GM10847 (cell line): ENCODE data around the gene MVP.

Experiments
- POLR2A ChIP-seq: IDR thresholded peaks from 2 replicates; pipeline ENCODE4 v1.6.1; 2011; ENCODE audit not compliant: insufficient read length; ENCODE audit errors: extremely low read depth

MVP gene

DNA sequence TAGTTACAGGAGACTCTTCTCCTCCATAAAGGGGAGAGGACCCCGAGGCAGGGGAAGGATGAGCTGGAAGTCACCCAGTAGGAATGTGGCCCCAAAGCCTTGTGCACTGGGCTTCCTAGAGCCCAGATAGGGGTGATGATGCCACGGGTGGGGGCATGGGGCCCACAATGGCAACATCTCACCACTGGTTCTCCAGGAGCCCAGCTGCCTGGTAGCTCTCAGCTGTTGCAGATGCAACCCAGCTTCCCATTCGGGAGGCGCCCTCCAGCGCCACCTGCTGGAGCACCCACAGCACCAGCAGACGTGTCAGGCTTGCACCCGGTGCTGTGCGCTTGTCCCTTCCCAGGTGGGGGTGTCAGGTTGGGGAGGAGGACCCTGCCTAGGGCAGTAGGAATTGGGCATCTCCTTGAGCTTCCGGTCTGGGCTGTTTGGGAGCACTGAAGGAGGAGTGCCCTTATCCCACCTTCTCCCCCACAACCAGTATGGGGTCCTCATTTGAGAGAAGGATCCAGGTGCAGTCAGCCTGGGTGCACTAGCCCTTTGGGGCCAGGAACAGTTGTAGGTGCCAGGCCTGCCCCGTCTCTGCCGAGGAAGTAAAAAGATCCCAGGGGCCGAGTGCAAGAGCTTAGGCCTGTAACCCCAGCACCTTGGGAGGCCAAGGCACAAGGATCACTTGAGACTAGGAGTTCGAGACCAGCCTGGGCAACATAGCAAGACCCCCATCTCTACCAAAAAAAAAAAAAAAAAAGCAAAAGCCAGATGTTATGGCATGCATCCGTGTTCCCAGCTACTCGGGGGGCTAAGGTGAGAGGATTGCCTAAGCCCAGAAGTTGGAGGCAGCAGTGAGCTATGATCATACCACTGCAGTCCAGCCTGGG, 28.4 kb downstream of the MVP start:
- no peak for TF ChIP-seq POLR2A

DNA sequence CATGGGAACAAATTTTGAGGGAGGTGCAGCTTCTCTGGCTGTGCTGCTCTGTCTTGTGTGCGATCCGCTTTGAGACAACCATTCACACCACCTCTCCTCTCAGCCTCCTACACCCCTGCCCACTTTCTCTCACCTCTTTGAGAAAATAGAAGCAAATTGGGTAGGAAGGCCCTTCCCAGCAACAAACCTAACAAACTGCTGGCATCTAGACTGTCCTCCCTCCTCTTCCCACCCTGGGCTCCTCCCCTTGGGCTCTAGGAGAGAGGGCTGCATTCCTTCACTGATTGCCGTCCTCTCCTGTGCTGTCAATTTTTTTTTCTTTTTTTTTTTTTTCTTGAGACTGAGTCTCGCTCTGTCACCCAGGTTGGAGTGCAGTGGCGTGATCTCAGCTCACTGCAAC, 29.2 kb downstream of the MVP start:
- no peak for TF ChIP-seq POLR2A

DNA sequence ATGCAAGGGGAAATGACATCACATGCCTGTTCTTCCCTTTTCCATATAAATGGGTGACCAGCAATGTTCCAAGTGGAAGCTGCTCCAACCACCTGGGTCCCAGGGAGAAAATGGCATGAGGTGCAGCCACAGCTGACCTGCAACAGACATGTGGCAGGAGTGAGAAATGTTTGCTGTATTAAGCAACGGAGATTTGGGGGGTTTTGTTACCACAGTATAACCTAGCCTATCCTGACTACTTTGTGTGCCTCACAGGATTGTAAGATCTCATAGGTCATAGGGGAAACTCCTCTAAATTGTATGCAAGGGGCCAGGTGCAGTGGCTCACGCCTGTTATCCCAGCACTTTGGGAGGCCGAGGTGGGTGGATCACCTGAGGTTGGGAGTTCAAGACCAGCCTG, 30.7 kb downstream of the MVP start:
- no peak for TF ChIP-seq POLR2A

DNA sequence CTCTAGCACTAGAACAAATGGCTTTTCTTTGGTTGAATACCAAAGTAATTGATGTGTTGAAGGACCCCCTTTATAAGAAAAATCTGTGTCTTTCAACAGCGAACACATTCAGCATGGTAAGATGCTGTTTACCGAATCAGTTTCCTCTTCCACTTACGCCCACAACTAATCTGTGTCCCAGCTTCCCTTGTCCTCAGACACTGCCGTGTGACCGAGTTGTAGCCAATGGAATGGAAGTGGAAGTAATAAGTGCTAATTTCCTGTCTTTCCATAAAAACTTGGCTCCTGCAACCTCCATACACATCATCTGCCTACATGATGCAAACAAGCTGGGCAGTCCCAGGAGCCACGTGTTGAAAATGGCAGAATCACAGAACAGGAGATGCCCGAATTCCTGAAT, 32.4 kb downstream of the MVP start:
- TF ChIP-seq POLR2A = no peak

DNA sequence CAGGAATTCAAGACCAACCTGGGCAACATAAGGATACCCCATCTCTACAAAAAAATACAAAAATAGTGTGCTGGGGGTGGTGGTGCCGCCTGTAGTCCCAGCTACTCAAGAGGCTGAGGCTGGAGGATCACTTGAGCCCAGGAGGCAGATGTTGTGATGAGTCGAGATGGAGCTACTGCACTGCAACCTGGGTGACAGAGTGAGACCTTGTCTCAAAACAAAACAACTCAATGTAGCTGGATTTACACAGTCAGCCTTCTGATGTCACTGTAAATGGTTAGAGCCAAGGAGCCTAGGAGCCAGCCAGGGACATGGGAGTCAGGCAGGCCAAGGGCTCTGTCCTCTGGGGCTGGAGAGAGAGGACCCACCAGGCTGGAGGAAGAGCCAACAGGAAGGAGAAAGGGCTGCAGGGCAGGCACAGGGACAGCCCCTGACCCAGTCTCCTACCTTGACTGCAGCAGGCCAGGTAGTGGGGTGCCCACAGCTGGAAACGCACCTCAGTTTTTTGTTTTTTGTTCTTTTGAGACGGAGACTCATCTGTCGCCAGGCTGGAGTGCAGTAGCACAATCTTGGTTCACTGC, 34.3 kb downstream of the MVP start:
- TF ChIP-seq POLR2A = no peak

DNA sequence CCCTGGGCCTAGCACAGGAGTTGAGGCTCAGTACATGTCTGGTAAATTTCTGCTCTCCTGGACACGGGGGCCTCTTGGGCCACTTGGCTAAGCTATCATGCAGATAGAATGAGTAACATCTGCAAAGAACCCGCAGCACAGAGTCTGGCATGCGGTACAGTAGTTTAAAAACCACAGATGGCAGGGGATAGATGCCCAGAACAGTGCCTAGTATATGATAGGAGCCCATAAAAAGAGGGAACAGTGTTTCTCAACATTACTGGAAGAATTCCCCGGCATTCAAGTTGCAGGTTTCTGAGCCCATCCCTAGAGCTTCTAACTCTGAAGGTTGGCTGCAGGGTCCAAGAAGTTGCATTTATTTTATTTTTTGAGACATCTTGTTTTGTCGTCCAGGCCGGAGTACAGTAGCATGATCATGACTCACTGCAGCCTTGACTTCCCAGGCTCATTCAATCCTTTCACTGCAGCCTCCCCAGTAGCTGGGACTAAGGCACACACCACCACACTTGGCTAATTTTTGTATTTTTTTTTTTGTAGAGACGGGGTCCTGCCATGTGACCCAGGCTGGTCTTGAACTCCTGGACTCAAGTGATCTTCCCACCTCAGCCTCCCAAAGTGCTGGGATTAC, 37.0 kb downstream of the MVP start:
- TF ChIP-seq POLR2A = no peak

DNA sequence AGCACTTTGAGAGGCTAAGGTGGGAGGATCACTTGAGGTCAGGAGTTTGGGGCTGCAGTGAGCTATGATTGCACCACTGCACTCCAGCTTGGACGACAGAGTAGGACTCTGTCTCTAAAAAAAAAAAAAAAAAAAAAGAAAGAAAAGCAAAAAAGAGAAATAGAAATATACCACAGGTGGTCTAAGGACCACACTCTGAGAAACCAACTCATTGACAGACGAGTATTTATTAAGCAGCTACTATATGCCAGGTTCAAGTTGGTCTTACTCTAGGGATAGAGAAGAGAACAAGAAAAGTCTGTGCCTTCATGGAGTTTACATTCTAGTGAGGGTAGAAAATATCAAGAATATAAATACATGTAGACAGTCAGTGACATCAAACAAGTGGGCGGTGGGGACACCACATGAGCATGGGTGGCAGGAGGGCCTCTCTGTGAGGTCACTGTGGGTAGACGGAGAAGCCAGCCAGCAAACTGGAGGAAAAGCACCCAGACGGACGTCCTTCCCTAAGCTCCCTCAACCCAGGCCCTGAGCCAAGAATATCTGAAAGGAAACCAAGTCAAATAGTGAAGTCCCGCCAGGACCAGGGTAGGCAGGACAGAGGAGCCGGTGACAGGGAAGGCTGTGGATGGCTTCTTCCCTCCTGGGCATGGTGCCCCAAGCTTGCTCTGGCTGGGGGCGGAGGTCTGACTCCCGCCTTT, 38.0 kb downstream of the MVP start:
- TF ChIP-seq POLR2A = no peak

DNA sequence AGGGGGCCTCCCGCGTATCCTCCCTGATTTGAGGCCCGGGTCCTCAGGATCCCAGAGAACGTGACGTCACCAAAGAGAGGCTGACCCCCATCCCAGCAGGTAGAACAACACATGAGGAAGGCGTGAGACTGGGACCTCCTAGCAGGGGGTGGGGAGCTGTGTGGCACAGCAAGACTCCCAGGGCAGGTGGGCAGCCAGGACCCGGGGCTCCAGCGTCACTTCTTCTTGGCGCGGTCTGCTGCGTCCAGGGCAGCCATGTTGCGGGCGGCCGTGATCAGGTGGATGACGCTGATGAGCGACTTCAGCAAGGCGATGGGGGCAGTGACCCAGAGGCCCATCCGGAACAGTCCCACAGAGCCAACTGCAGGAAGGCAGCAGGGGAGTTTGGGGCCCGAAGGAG, 38.7 kb downstream of the MVP start:
- no peak for TF ChIP-seq POLR2A

DNA sequence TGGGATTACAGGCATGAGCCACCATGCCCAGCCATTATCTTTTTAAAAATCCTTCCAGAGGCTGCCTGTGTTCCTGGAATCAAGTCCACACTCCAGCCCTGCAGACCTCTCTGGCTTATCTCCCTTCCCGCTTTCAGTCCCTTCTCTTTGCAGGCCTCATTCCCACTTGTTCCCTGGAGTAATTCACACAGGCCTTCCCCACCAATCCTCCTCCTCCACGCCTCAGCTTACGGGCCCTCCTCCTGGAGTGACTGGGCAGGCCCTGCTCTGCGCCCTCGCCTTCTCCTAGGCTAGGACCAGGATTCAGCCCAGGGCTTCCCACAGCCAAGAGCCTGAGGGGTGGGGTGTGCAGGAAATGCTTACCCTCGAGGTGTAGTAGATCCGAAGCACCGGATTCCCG, 40.0 kb downstream of the MVP start:
- no peak for TF ChIP-seq POLR2A

DNA sequence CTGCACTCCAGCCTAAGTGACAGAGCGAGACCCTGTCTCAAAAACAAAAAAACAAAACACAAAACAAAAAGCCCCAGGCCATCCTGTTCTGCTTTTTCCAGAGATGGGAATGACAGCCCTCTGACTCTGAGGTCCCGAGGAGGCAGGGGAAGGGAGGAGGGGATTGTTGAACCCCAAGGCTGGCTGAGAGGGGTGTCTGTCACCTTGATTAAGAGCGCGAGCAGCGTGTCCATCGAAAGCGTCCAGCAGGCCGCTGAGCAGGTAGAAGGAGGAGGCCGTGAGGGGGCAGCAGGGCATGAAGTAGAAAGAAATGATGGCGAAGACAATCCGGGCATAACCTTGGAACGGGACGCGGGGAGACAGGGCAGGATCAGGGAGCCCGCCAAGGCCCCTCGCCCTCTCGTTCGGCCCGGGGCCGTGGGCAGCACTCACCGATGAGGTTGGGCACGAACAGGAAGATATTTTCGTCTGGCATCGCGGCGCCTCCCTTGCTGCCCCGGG, 42.2 kb downstream of the MVP start:
- no peak for TF ChIP-seq POLR2A

DNA sequence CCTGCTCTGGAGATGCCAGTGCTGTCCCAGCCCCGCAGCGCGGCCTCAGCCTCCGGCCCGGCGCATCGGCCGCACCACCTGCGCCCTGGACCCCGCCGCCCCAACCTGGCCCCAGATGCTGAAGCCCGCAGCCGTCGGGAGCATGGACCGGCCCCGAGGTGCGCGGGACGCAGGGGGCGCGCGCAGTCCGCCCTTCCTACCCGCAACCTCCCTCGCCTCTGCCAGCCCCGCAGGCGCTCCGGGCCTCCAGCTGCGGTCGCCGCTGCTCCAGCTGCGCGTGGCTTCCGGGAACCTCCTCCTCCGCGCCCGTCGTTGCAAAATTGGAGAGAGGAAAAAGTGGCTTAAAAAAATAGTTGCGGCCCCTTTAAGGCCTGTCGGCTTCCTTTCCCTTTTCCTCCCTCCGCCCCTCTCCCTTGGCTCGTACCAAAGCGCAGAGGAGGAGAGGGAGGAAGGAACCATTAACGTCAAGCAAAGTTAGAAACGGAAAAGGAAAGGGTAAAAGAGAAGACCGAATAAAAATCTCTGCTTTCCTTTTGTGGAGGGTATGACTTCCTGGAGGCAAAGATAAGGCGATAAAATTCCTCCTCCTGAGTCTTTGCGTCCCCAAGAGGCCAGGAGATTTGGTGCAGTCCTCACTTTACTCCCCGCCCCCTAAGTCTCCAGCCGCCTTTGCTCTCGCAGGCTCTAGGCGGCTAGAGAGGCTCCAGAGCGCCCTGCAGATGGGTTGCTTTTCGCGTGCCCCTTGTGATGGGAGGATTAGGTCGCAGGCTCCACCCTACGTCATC, 42.8 kb downstream of the MVP start, which contains the start of gene CDIPT:
Gene CDIPT, minus strand, starts transcription at position 343 of the 785 bp plus-strand sequence. CDS start 369 bp downstream, outside the sequence.
- TF ChIP-seq POLR2A = peak; percentile 31

DNA sequence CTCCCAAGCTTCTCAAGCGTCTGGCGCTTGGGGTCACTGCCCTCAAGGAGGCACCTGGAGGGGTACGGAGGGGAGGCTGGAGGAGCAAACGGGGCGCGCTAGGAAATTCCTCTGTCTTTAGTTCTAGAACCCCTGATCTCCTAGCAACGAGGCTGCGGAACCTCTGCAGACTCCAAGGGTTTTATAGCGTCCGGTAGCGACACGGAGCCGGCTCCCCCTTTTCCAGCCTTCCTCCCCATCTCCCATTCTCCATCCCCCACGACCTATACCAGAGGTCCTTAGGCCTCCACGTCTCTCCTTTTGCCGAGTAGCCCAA, 43.4 kb downstream of the MVP start:
- TF ChIP-seq POLR2A = no peak

DNA sequence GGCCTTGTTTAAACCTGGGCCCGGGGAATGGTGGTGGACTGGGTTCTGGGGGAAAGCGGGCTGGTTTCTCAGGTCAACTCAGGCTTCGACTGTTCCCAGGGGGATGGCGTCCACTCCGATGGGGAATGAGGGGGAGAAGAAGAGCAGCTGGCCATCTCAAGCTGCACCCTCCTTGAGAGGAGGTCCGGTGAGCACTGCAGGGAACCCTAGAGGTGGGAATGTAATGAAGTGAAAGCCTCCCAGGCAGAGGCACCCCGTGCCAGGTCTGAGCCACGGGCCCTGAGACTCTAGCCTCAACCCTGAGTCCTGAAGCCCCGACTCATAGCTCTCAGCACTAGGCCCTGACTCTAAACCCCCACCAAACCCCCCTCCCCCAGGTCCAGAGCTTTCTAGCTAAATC, 43.9 kb downstream of the MVP start:
- TF ChIP-seq POLR2A = no peak

DNA sequence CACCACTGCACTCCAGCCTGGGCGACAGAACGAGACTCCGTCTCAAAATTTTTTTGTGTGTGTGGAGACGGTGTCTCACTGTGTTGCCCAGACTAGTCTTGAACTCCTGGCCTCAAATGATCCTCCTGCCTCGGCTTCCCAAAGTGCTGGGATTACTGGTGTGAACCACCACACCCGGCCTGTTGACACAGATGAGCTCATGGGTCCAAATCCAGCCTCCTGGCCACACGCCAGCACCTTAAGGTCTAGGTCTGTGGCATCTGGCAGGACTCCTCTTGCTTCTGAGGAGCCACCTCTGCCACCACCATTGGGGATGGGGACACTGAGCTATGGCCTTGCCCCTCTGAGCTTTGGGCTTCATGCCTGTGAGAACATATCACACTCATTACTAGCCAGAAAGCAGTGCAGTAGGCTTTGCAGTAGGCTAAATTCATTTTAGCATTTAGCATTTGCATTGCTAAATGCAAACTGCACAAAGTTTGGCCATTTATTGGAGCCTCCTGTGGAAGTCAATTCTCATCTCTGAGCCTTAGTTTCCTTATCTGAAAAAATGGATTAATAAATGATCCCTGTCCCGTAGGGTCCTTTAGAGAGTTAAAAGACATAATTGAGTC, 48.2 kb downstream of the MVP start:
- no peak for TF ChIP-seq POLR2A
